C4-2B (cell line): Measurements from ENCODE around the gene INSYN2B.

Experiments used
- CTCF ChIP-seq: fragments of 450-650 bp; conservative IDR thresholded peaks from 2 replicates; pipeline ENCODE4 v1.5.1; 2017; ENCODE audit warnings: mild to moderate bottlenecking
- ZFX ChIP-seq: fragments of 450-650 bp; IDR thresholded peaks from 2 replicates; pipeline ENCODE4 v1.6.1; 2017

- TF ChIP-seq CTCF (no peak), ZFX (no peak)
These were observed 10.0 kb downstream of the INSYN2B start for GRCh38 chr5:169970339-169970738.
